H1 (cell line): ENCODE measurements around the gene TWSG1.

Experiments used
- CBX8 ChIP-seq: fragments of 300-800, 300-1000 bp; sonication (generic); IDR thresholded peaks from 2 replicates; pipeline ENCODE4 v1.7.1; 2016; ENCODE audit warnings: low read depth, low read length, borderline replicate concordance
- CEBPB ChIP-seq: IDR thresholded peaks from 2 replicates; pipeline ENCODE4 v1.6.1; 2012; ENCODE audit warnings: low read depth, low read length
- CHD1 ChIP-seq: IDR thresholded peaks from 2 replicates; pipeline ENCODE4 v1.6.1; 2012; ENCODE audit warnings: low read depth, low read length, improper control_type of control experiment
- CTCF ChIP-seq, 3 experiments: IDR thresholded peaks; 1 replicate in 2 of 3; 2 replicates in 1 of 3; pipeline versions ENCODE4 v1.5.1 to v1.6.1; 2011; ENCODE audit warnings: low read length in 3 of 3, mild to moderate bottlenecking in 3 of 3, inconsistent platforms in 2 of 3, low read depth in 1 of 3, moderate library complexity in 1 of 3; ENCODE audit not compliant: insufficient read depth in 1 of 3; ENCODE audit errors: control extremely low read depth in 1 of 3
- E2F6 ChIP-seq: IDR thresholded peaks from 2 replicates; pipeline ENCODE4 v1.6.1; 2012; ENCODE audit warnings: inconsistent platforms
- EP300 ChIP-seq, 2 experiments: IDR thresholded peaks; 1 replicate in 1 of 2; 2 replicates in 1 of 2; pipeline ENCODE4 v1.6.1; 2011 to 2012; ENCODE audit warnings: low read depth in 2 of 2, low read length in 2 of 2, mild to moderate bottlenecking in 2 of 2, borderline replicate concordance in 1 of 2, inconsistent platforms in 1 of 2, moderate library complexity in 1 of 2
- HDAC2 ChIP-seq, 2 experiments: fragments of 300-600 bp in 1 of 2; sonication (generic) in 1 of 2; IDR thresholded peaks; 2 replicates each; pipeline ENCODE4 v1.6.1; 2011 to 2012; ENCODE audit warnings: low read depth in 2 of 2, low read length in 2 of 2, mild to moderate bottlenecking in 2 of 2, moderate library complexity in 2 of 2, borderline replicate concordance in 1 of 2, inconsistent platforms in 1 of 2
- POLR2AphosphoS5 ChIP-seq: IDR thresholded peaks from 2 replicates; pipeline ENCODE4 v1.6.1; 2011; ENCODE audit warnings: low read depth, low read length
- TCF12 ChIP-seq: IDR thresholded peaks from 2 replicates; pipeline ENCODE4 v1.6.1; 2011; ENCODE audit warnings: low read depth, mild to moderate bottlenecking, low read length
- YY1 ChIP-seq: IDR thresholded peaks from 2 replicates; pipeline ENCODE4 v1.6.1; 2011; ENCODE audit warnings: low read depth, mild to moderate bottlenecking, low read length

GRCh38 chr18:9421901-9422327 is 87.3 kb downstream of the TWSG1 start:
- TF ChIP-seq CTCF (IDR thresholded peaks at IDR 0.05; ENCODE audit: control extremely low read depth in 1 of 3, insufficient read depth in 1 of 3, low read depth in 1 of 3, low read length in 3 of 3), result no peak
- TF ChIP-seq CHD1, result no peak
- no peak for TF ChIP-seq POLR2AphosphoS5
- TF ChIP-seq YY1, result no peak
- no peak for TF ChIP-seq EP300 (IDR thresholded peaks at IDR 0.05; ENCODE audit: borderline replicate concordance in 1 of 2, low read depth in 2 of 2, low read length in 2 of 2)
- no peak for TF ChIP-seq HDAC2 (IDR thresholded peaks at IDR 0.05; ENCODE audit: borderline replicate concordance in 1 of 2, low read depth in 2 of 2, low read length in 2 of 2)
- no peak for TF ChIP-seq CEBPB
- no peak for TF ChIP-seq E2F6
- no peak for TF ChIP-seq CBX8
- TF ChIP-seq TCF12, result no peak
